ENCODE data around the gene GRID2IP. TPM values are rescaled to one million over a fixed set of nuclear protein-coding genes. Genes with fewer than 3 reads are reported as not detected.

Gene GRID2IP
- total and polyA plus RNA-seq, 10 of the 15 experiments (the other 5 are each of a cell fraction or from before 2014, with no cell fraction given) = not detected

DNA sequence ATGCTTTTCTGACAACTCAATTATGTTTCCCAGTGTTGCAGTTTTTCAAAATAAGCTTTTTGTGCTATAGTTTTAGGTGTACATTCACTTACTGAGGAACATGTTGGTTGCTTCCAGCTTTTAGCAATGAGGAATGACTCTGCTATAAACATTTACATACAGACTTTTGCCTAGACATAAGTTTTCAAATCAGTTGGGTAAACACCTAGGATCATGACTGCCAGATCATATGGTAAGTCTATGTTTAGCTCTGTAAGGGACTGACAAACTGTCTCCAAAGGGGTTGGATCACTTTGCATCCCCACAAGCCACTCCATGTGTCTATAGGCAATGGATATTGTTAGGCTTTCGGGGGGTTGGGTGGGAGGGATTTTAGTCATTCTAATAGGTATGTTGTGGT is 10.8 kb upstream of the GRID2IP start (continued):
- TF ChIP-seq GATAD2B (conservative IDR thresholded peaks at IDR 0.05; ENCODE audit: low read depth) (no peak), POU2F2 (IDR thresholded peaks at IDR 0.05; ENCODE audit: borderline replicate concordance, low read depth, low read length) (no peak), TCF12 (IDR thresholded peaks at IDR 0.05; ENCODE audit: low read depth, low read length) (no peak), NRF1 (conservative IDR thresholded peaks at IDR 0.05; ENCODE audit: low read depth, low read length) (no peak)

- DNase-seq (ENCODE audit: low read depth, low spot score) (no peak), FAIRE-seq (no peak), ATAC-seq (no peak)
- Histone ChIP-seq H3K36me3 (ENCODE audit: control insufficient read depth in 2 of 2, insufficient read depth in 2 of 2, low read length in 1 of 2) (no peaks in the 10 kb centered on the region), H3K4me3 (no peak overlapping the region), H3K27ac (ENCODE audit: control insufficient read depth, insufficient read depth) (no peak overlapping the region), H3K79me2 (ENCODE audit: control insufficient read depth, insufficient read depth, low read length) (no peaks in the 10 kb centered on the region), H3K9me3 (replicated peaks; ENCODE audit: control insufficient read depth, insufficient read depth, low read length) (no peaks in the 10 kb centered on the region), H3K4me1 (ENCODE audit: control insufficient read depth, insufficient read depth, low read length) (no peaks in the 10 kb centered on the region), H3K9ac (ENCODE audit: control insufficient read depth, insufficient read depth, low read length) (no peak overlapping the region), H3K4me2 (ENCODE audit: control insufficient read depth, insufficient read depth) (no peak overlapping the region), H3K27me3 (replicated peaks in 1 of 2; ENCODE audit: control insufficient read depth in 2 of 2, insufficient read depth in 2 of 2, low read length in 1 of 2) (no peaks in the 10 kb centered on the region), H2AFZ (ENCODE audit: control insufficient read depth, low read depth, low read length) (no peak overlapping the region), H4K20me1 (ENCODE audit: control insufficient read depth, insufficient read depth) (no peaks in the 10 kb centered on the region)
- RAD21 ChIA-PET (ENCODE audit: unreplicated experiment) = interaction anchor here (1.2 to 1.8 kb wide), 2 partner anchors 18 to 44 kb away, joined by 3 to 5 read pairs; no protein-coding TSS in a partner anchor
- 26% methylated on average over 3 of the region's 3 CpGs for WGBS (ENCODE audit: insufficient coverage, insufficient replicate concordance, low lambda C conversion rate, missing lambda C conversion rate)
- SMC1A ChIA-PET (ENCODE audit: uncharacterized antibody, unreplicated experiment) = no interaction called here
- no TSS peak for BruUV-seq (replicated peaks)
- in situ Hi-C loops (cut with MboI) = no loop called here
- POLR2A ChIA-PET = no interaction called here
- CTCF ChIA-PET = interaction anchor here (0.6 to 2.1 kb wide), 3 partner anchors 13 to 44 kb away, joined by 3 to 20 read pairs (median 12); no protein-coding TSS in a partner anchor
- TF ChIP-seq KLF5 (IDR thresholded peaks at IDR 0.05; ENCODE audit: partially characterized antibody) = no peak
- TF ChIP-seq, protein P1, sequence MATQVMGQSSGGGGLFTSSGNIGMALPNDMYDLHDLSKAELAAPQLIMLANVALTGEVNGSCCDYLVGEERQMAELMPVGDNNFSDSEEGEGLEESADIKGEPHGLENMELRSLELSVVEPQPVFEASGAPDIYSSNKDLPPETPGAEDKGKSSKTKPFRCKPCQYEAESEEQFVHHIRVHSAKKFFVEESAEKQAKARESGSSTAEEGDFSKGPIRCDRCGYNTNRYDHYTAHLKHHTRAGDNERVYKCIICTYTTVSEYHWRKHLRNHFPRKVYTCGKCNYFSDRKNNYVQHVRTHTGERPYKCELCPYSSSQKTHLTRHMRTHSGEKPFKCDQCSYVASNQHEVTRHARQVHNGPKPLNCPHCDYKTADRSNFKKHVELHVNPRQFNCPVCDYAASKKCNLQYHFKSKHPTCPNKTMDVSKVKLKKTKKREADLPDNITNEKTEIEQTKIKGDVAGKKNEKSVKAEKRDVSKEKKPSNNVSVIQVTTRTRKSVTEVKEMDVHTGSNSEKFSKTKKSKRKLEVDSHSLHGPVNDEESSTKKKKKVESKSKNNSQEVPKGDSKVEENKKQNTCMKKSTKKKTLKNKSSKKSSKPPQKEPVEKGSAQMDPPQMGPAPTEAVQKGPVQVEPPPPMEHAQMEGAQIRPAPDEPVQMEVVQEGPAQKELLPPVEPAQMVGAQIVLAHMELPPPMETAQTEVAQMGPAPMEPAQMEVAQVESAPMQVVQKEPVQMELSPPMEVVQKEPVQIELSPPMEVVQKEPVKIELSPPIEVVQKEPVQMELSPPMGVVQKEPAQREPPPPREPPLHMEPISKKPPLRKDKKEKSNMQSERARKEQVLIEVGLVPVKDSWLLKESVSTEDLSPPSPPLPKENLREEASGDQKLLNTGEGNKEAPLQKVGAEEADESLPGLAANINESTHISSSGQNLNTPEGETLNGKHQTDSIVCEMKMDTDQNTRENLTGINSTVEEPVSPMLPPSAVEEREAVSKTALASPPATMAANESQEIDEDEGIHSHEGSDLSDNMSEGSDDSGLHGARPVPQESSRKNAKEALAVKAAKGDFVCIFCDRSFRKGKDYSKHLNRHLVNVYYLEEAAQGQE (IDR thresholded peaks at IDR 0.05; ENCODE audit: low read depth, low read length) = no peak
- intact Hi-C loops (cut with micrococcal nuclease; ENCODE audit: unreplicated experiment) = no loop called here
These were observed 8.6 kb upstream of the GRID2IP start for GRCh38 chr7:6559896-6560295.

All from GM12878 (cell line).